HEK293T (cell line): Measurements from ENCODE around the gene PRDX6.

Source experiments
- ARNT ChIP-seq: fragments of 450-650 bp; IDR thresholded peaks from 2 replicates; pipeline ENCODE4 v1.6.1; 2017; ENCODE audit warnings: mild to moderate bottlenecking
- BHLHE40 ChIP-seq: fragments of 450-650 bp; IDR thresholded peaks from 2 replicates; pipeline ENCODE4 v1.6.1; 2016; ENCODE audit warnings: mild to moderate bottlenecking, moderate library complexity, borderline replicate concordance
- CTBP1 ChIP-seq: fragments of 450-650 bp; IDR thresholded peaks from 2 replicates; pipeline ENCODE4 v1.6.1; 2016; ENCODE audit warnings: borderline replicate concordance
- ELF4 ChIP-seq: fragments of 450-650 bp; IDR thresholded peaks from 2 replicates; pipeline ENCODE4 v1.6.1; 2017; ENCODE audit warnings: antibody characterized with exemption
- FOXA1 ChIP-seq: fragments of 450-650 bp; IDR thresholded peaks from 2 replicates; pipeline ENCODE4 v1.6.1; 2016; ENCODE audit warnings: mild to moderate bottlenecking
- FOXK2 ChIP-seq: fragments of 450-650 bp; IDR thresholded peaks from 2 replicates; pipeline ENCODE4 v1.6.1; 2016; ENCODE audit warnings: mild to moderate bottlenecking
- FOXM1 ChIP-seq: fragments of 450-650 bp; IDR thresholded peaks from 2 replicates; pipeline ENCODE4 v1.6.1; 2017; ENCODE audit warnings: mild to moderate bottlenecking, borderline replicate concordance
- LEF1 ChIP-seq: fragments of 450-650 bp; IDR thresholded peaks from 2 replicates; pipeline ENCODE4 v1.6.1; 2017; ENCODE audit warnings: mild to moderate bottlenecking, borderline replicate concordance
- NFRKB ChIP-seq: fragments of 450-650 bp; IDR thresholded peaks from 2 replicates; pipeline ENCODE4 v1.6.1; 2016; ENCODE audit warnings: mild to moderate bottlenecking, moderate library complexity
- PKNOX1 ChIP-seq: fragments of 450-650 bp; IDR thresholded peaks from 2 replicates; pipeline ENCODE4 v1.6.1; 2016
- SP1 ChIP-seq: fragments of 450-650 bp; IDR thresholded peaks from 2 replicates; pipeline ENCODE4 v1.6.1; 2017
- SUZ12 ChIP-seq: fragments of 450-650 bp; IDR thresholded peaks from 2 replicates; pipeline ENCODE4 v1.6.1; 2016; ENCODE audit warnings: mild to moderate bottlenecking
- TARDBP ChIP-seq: fragments of 450-650 bp; IDR thresholded peaks from 2 replicates; pipeline ENCODE4 v1.6.1; 2016
- ZNF384 ChIP-seq: fragments of 450-650 bp; IDR thresholded peaks from 2 replicates; pipeline ENCODE4 v1.6.1; 2016

GRCh38 chr1:173525926-173526325 is 48.8 kb downstream of the PRDX6 start:
- no peak for TF ChIP-seq FOXA1
- no peak for TF ChIP-seq NFRKB
- no peak for TF ChIP-seq SP1
- no peak for TF ChIP-seq TARDBP
- TF ChIP-seq FOXM1: no peak
- TF ChIP-seq LEF1: no peak
- TF ChIP-seq SUZ12: no peak
- TF ChIP-seq BHLHE40: no peak
- no peak for TF ChIP-seq PKNOX1
- no peak for TF ChIP-seq CTBP1
- no peak for TF ChIP-seq FOXK2
- no peak for TF ChIP-seq ARNT
- TF ChIP-seq ELF4: no peak
- TF ChIP-seq ZNF384: no peak
